H9 (cell line): ENCODE results near the gene FOXN4. TPM values are rescaled to one million over a fixed set of nuclear protein-coding genes. Genes with fewer than 3 reads are reported as not detected.

ENCODE experiments used
- DNase-seq: peaks from one replicate; pipeline ENCODE4 v3.0.0-alpha.2; 2017
- H2AFZ ChIP-seq: one replicate; pipeline ENCODE4 v1.6.1; 2013; ENCODE audit warnings: mild to moderate bottlenecking, low read length, control low read depth, moderate library complexity
- H2AK5ac ChIP-seq: 2 replicates; pipeline ENCODE4 v1.6.1; 2013; ENCODE audit warnings: low read length, control low read depth, mixed read lengths; ENCODE audit not compliant: insufficient read length
- H2BK120ac ChIP-seq: one replicate; pipeline ENCODE4 v1.6.1; 2013; ENCODE audit warnings: low read depth, mild to moderate bottlenecking, low read length, control low read depth, inconsistent platforms; ENCODE audit not compliant: poor library complexity, severe bottlenecking
- H2BK12ac ChIP-seq: 2 replicates; pipeline ENCODE4 v1.6.1; 2013; ENCODE audit warnings: low read length, control low read depth, mixed read lengths, low read depth; ENCODE audit not compliant: insufficient read length
- H2BK15ac ChIP-seq: 2 replicates; pipeline ENCODE4 v1.6.1; 2013; ENCODE audit warnings: low read depth, low read length, control low read depth
- H2BK20ac ChIP-seq: one replicate; pipeline ENCODE4 v1.6.1; 2013; ENCODE audit warnings: low read depth, mild to moderate bottlenecking, low read length, control low read depth, inconsistent platforms; ENCODE audit not compliant: poor library complexity, severe bottlenecking
- H2BK5ac ChIP-seq: 2 replicates; pipeline ENCODE4 v1.6.1; 2013; ENCODE audit warnings: low read length, control low read depth, mixed read lengths; ENCODE audit not compliant: insufficient read length
- H3K14ac ChIP-seq: 2 replicates; pipeline ENCODE4 v1.6.1; 2013; ENCODE audit warnings: low read length, control low read depth; ENCODE audit not compliant: insufficient read depth
- H3K18ac ChIP-seq: 2 replicates; pipeline ENCODE4 v1.6.1; 2013; ENCODE audit warnings: low read depth, mild to moderate bottlenecking, mixed read lengths, low read length, control low read depth; ENCODE audit not compliant: insufficient read length
- H3K23ac ChIP-seq: 2 replicates; pipeline ENCODE4 v1.6.1; 2013; ENCODE audit warnings: low read length, control low read depth, mixed read lengths, low read depth; ENCODE audit not compliant: insufficient read length
- H3K23me2 ChIP-seq: 2 replicates; pipeline ENCODE4 v1.6.1; 2013; ENCODE audit warnings: low read depth, mild to moderate bottlenecking, mixed read lengths, low read length, control low read depth; ENCODE audit not compliant: insufficient read length, poor library complexity, severe bottlenecking
- H3K27ac ChIP-seq: 2 replicates; pipeline ENCODE4 v1.5.1; 2013; ENCODE audit warnings: low read length, control low read depth, mixed read lengths, low read depth; ENCODE audit not compliant: insufficient read length
- H3K27me3 ChIP-seq: 2 replicates; pipeline ENCODE4 v1.6.1; 2013; ENCODE audit warnings: low read length, control low read depth, inconsistent platforms; ENCODE audit not compliant: insufficient read depth
- H3K4ac ChIP-seq: 2 replicates; pipeline ENCODE4 v1.6.1; 2013; ENCODE audit warnings: low read depth, mild to moderate bottlenecking, control low read depth, inconsistent platforms, low read length, moderate library complexity
- H3K4me1 ChIP-seq: 2 replicates; pipeline ENCODE4 v1.6.1; 2013; ENCODE audit warnings: low read length, control low read depth, inconsistent platforms; ENCODE audit not compliant: insufficient read depth
- H3K4me2 ChIP-seq: 2 replicates; pipeline ENCODE4 v1.6.1; 2013; ENCODE audit warnings: low read length, control low read depth, mixed read lengths; ENCODE audit not compliant: insufficient read length, insufficient read depth
- H3K56ac ChIP-seq: 2 replicates; pipeline ENCODE4 v1.6.1; 2013; ENCODE audit warnings: low read depth, mild to moderate bottlenecking, mixed read lengths, low read length, control low read depth; ENCODE audit not compliant: insufficient read length
- H3K79me1 ChIP-seq: 2 replicates; pipeline ENCODE4 v1.6.1; 2013; ENCODE audit warnings: low read depth, mild to moderate bottlenecking, moderate library complexity, low read length, control low read depth, inconsistent platforms; ENCODE audit not compliant: insufficient read depth, poor library complexity, severe bottlenecking
- H3K79me2 ChIP-seq: 2 replicates; pipeline ENCODE4 v1.6.1; 2013; ENCODE audit warnings: low read length, control low read depth, inconsistent platforms; ENCODE audit not compliant: insufficient read depth
- H3K9ac ChIP-seq: 2 replicates; pipeline ENCODE4 v1.6.1; 2013; ENCODE audit warnings: low read length, control low read depth, mixed read lengths; ENCODE audit not compliant: insufficient read length; ENCODE audit errors: extremely low read depth
- H3K9me3 ChIP-seq: one replicate; pipeline ENCODE4 v1.6.1; 2013; ENCODE audit warnings: low read depth, low read length, inconsistent platforms; ENCODE audit not compliant: control insufficient read depth
- H3T11ph ChIP-seq: one replicate; pipeline ENCODE4 v1.6.1; 2013; ENCODE audit warnings: mild to moderate bottlenecking, low read length, control low read depth, inconsistent platforms
- H4K20me1 ChIP-seq: one replicate; pipeline ENCODE4 v1.6.1; 2013; ENCODE audit not compliant: control insufficient read depth, insufficient read length, insufficient read depth
- H4K5ac ChIP-seq: 2 replicates; pipeline ENCODE4 v1.6.1; 2013; ENCODE audit warnings: low read depth, mild to moderate bottlenecking, mixed read lengths, low read length, control low read depth; ENCODE audit not compliant: insufficient read length
- H4K8ac ChIP-seq: replicated peaks from 2 replicates; pipeline ENCODE4 v1.6.1; 2013; ENCODE audit warnings: low read length, control low read depth, mixed read lengths, low read depth; ENCODE audit not compliant: insufficient read length
- H4K91ac ChIP-seq: 2 replicates; pipeline ENCODE4 v1.6.1; 2013; ENCODE audit warnings: low read depth, mild to moderate bottlenecking, moderate library complexity, mixed read lengths, low read length, control low read depth; ENCODE audit not compliant: insufficient read length
- H3K27ac Mint-ChIP-seq, 3 experiments: 2 replicates in 2 of 3; 3 replicates in 1 of 3; pipeline ENCODE4 v1.8.0; 2020 to 2021; ENCODE audit warnings: mixed read lengths in 3 of 3, mild to moderate bottlenecking in 1 of 3, moderate library complexity in 1 of 3
- H3K27me3 Mint-ChIP-seq: 2 replicates; pipeline ENCODE4 v1.8.0; 2021; ENCODE audit warnings: low read depth, mild to moderate bottlenecking, moderate library complexity, mixed read lengths
- H3K36me3 Mint-ChIP-seq, 3 experiments: 2 replicates in 2 of 3; 3 replicates in 1 of 3; pipeline ENCODE4 v1.8.0; 2020 to 2021; ENCODE audit warnings: low read depth in 3 of 3, mixed read lengths in 3 of 3; ENCODE audit not compliant: insufficient read depth in 1 of 3
- H3K4me1 Mint-ChIP-seq, 2 experiments: 2 replicates each; pipeline ENCODE4 v1.8.0; 2020; ENCODE audit warnings: mixed read lengths in 2 of 2
- H3K4me3 Mint-ChIP-seq, 2 experiments: 2 replicates in 1 of 2; 3 replicates in 1 of 2; pipeline ENCODE4 v1.8.0; 2020 to 2021; ENCODE audit warnings: mild to moderate bottlenecking in 2 of 2, mixed read lengths in 2 of 2, moderate library complexity in 1 of 2
- H3K9me3 Mint-ChIP-seq, 2 experiments: 2 replicates in 1 of 2; 3 replicates in 1 of 2; pipeline ENCODE4 v1.8.0; 2020; ENCODE audit warnings: mild to moderate bottlenecking in 2 of 2, mixed read lengths in 2 of 2, moderate library complexity in 1 of 2
- WGBS: extraction: QIAGEN DNeasy Blood & Tissue Kit; methylation state at CpG from one replicate; pipeline ENCODE4 v1.1.7; 2013; ENCODE audit warnings: missing lambda C conversion rate, low lambda C conversion rate, mixed read lengths; ENCODE audit not compliant: insufficient read length; ENCODE audit errors: extremely low coverage; 5-methylcytosine and 5-hydroxymethylcytosine counted together
- total RNA-seq: library from RNA; stranded (reverse); gene quantifications from 2 replicates; pipeline ENCODE4 v1.2.1, GENCODE V29; 2021
- TF ChIP-seq, protein P1 (sequence below): fragments of 200-600 bp; sonication (generic); conservative IDR thresholded peaks from 3 replicates; pipeline ENCODE4 v1.8.0; 2021; ENCODE audit warnings: antibody characterized with exemption, mild to moderate bottlenecking

Gene FOXN4
- total RNA-seq, 1 experiment from 2014 or later: 0.39 TPM

DNA sequence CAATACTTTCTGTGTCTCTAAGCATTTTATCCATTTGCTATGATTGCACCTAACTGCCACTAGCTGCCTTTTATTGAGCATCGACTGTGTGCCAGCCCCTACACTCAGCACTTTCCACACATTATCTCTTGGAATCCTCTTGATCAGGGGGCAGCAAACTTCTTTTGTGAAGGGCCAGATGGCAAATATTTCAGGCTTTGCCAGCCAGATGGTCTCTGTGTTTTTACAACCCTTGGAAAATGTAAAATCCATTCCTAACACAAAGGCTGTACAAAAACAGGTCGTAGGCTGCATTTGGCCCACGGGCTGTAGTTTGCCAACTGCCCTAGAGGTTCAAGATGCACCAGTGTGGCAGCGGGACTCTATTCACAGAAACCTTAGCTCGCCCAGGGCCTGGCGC lies 19.5 kb downstream of the FOXN4 start:
- no peaks in the 10 kb centered on the region for H3K23me2 ChIP-seq
- Mint-ChIP-seq H3K27ac (no peak overlapping the region; a peak in 1 of 7 replicates), H3K27me3 (peaks cover 3% of the 10 kb centered on the region), H3K4me3 (no peak overlapping the region), H3K36me3 (no peaks in the 10 kb centered on the region), H3K9me3 (no peaks in the 10 kb centered on the region), H3K4me1 (peaks cover 8 to 29% of the 10 kb centered on the region in 2 experiments)
- H4K8ac ChIP-seq: no peak overlapping the region
- no peaks in the 10 kb centered on the region for H4K20me1 ChIP-seq
- H2BK15ac ChIP-seq: no peak overlapping the region
- H3K18ac ChIP-seq: no peak overlapping the region
- peaks cover 4% of the 10 kb centered on the region; the same call in 1 of the 2 replicates for H3K4me1 ChIP-seq
- H3K27me3 ChIP-seq: no peaks in the 10 kb centered on the region
- H3T11ph ChIP-seq: no peak overlapping the region
- H3K79me2 ChIP-seq: no peaks in the 10 kb centered on the region
- H2AK5ac ChIP-seq: no peak overlapping the region
- H3K23ac ChIP-seq: no peak overlapping the region
- no peaks in the 10 kb centered on the region for H3K9me3 ChIP-seq
- no peak overlapping the region for H4K91ac ChIP-seq
- no peak overlapping the region for H2BK5ac ChIP-seq
- no peak overlapping the region for H3K56ac ChIP-seq
- no peak overlapping the region for H3K9ac ChIP-seq
- H4K5ac ChIP-seq: no peak overlapping the region
- no peak overlapping the region for H2BK120ac ChIP-seq
- no peak overlapping the region for H2AFZ ChIP-seq
- no peak overlapping the region for H3K27ac ChIP-seq
- WGBS: no CpG with 5 or more reads among the region's 6 CpGs
- H3K4ac ChIP-seq: no peak overlapping the region
- no peak for DNase-seq
- no peaks in the 10 kb centered on the region for H3K79me1 ChIP-seq
- H3K4me2 ChIP-seq: no peak overlapping the region
- H2BK20ac ChIP-seq: no peak overlapping the region
- H2BK12ac ChIP-seq: no peak overlapping the region
- no peak overlapping the region for H3K14ac ChIP-seq
- TF ChIP-seq, protein P1, sequence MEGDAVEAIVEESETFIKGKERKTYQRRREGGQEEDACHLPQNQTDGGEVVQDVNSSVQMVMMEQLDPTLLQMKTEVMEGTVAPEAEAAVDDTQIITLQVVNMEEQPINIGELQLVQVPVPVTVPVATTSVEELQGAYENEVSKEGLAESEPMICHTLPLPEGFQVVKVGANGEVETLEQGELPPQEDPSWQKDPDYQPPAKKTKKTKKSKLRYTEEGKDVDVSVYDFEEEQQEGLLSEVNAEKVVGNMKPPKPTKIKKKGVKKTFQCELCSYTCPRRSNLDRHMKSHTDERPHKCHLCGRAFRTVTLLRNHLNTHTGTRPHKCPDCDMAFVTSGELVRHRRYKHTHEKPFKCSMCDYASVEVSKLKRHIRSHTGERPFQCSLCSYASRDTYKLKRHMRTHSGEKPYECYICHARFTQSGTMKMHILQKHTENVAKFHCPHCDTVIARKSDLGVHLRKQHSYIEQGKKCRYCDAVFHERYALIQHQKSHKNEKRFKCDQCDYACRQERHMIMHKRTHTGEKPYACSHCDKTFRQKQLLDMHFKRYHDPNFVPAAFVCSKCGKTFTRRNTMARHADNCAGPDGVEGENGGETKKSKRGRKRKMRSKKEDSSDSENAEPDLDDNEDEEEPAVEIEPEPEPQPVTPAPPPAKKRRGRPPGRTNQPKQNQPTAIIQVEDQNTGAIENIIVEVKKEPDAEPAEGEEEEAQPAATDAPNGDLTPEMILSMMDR: no peak
